ENCODE data around the gene MYO7B.

MYO7B gene

DNA sequence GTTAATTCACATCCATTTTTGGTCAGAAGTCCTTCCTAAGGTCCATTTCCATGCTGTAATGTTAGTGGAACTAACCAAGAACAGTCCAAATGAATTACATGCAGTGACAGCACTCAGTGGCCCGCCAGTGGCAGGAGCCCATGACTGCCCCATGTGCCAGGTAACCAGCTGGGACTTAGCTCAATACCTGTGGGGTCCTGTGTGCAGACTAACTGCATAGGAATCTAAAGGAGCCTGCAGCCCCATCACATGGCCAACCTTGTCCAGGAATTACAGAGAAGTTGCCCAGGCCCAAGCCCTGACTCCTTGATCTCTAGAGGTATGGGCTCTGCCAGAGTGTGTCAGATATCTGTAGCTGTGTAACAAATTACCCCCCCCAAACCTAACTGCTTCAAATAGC, 75.1 kb downstream of the MYO7B start:
- DNase-seq = no peak

DNA sequence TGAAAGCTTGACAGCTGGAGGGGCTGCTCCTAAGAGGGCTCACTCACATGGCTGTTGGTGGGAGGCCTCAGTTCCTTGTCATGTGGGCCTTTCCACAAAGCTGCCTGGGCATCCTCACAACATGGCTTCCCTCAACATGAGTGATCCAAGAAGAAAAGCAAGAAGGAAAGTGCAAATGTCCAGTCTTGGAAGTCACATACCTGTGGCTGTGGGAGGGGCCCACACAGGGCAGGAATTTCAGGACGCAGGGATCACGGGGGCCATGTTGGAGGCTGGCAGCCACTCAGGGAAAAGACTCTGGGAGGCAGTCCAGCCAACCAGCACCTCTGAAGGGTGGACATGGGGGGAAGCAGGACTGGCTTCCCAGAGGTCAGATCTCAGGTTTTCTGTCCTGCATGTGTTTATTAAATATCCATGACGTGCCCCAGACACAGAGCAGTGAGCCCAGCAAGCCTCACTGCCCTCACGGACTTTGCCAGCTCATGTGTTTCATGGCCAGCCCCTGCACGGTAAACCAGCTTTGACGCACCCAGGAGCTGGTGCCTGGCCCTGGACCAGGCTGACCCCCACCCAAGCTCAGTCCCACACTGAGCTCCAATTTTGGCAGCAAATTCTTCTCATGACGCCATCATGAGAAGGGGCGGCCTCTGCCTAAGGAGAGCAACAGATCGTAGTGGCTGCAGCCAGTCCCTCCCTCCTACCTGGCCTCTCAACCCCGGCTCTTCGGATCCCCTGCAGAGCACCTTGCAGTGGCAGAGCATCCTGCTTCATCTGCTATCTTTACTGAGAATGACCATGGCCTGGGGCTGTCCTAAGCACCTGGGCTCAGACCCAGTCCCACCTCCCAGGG, 75.8 kb downstream of the MYO7B start:
- no peak for DNase-seq

DNA sequence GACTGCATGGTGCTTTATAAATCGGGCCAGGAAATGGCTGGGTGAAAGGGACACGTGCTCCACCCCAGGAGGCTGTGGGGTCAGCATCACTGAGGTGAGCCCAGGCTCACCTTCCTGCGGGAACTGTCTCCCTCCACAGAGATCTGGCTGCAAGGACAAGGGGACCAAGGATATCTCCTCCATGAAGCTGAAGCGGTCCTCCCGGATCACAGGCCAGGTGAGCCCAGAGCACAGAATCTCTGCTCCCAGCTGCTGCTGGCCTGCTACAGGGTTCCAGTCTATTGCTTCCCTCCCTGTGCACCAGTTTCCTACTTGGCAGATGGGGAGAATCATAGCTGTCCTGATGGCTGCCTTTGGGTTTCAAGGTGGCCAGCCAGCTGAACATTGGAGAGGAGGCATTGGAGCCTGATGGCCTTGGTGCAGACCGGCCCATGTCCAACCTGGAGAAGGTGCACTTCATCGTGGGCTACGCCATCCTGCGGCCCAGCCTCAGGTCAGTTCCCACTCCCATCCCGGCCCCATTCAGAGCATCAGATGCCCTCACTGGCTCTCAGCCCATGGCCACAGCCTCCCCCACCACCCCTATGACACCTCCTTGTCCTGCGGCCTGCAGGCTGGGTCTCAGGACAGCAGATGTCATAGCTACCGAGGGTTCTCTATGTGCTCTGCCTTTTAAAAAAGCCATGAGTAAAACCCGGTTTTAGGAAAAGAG, 76.8 kb downstream of the MYO7B start:
- DNase-seq = no peak

DNA sequence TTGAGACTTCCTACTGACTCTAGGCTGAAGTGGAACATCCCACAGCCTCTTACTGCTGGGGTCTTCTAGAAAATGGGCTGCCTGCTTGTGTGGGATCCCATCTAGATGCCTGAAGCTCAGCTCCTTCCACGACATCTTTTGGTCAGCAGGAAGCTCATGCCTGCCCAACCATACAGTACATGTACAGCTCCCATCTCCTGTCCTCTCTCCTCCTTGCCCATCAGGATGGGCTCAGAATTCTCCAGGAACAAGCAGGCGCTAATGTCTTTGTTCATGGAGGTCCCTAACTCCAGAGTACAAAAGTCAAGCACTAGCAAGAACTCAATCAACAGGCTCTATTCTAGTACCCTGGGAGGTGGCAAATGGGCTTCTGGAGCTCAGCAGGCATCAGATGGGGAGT, 78.8 kb downstream of the MYO7B start:
- DNase-seq = no peak

DNA sequence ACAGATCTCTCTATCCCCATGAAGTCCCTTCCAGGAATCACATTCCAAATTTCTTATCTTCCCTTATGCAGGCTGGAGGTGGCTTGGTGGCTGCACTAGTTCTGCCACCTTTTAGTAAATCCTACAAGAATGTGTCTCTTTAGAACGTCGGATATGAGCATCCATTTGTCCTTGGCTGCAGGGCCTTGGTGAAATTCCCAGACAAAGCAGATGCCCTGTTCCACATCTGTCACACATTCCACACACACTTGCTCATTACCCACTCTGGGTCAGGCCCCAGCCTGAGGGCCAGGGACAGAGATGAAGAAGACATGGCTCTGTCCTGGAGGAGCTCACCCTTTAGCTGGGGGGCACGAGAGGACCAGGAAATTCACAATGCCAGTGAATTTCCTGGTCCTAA, 79.2 kb downstream of the MYO7B start:
- peak; percentile 34 for DNase-seq

DNA sequence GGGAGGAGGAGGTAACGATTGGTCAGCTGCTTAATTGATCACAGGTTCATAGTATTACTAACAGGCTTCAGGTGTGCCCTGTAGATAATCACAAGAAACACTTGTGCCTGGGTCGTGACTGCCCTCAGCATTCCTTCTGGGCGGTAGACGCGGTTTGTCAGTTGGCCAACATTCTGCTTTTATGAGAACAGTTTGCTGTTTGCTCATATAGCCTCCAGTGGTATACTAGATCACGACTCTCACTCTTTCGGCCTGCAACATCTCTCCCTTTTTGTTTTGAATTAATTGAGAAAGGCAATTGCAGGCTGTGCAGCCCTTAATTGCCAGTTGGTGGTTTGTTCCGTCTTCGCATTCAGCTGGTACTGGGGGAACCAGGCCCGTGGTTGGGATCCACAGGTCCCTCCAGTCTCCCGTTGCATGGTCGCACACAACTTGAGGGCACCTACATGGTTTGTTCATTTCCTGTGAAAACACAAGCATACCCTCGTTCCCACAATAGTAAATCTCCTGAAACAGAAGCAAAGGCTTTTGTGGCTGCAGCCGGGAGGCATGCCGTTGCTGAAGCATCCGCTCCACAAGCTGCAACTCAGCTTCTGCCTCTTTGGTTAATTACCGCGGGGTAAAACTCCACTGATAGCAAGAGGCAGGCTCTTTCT, 80.2 kb downstream of the MYO7B start:
- peak; percentile 27 for DNase-seq

DNA sequence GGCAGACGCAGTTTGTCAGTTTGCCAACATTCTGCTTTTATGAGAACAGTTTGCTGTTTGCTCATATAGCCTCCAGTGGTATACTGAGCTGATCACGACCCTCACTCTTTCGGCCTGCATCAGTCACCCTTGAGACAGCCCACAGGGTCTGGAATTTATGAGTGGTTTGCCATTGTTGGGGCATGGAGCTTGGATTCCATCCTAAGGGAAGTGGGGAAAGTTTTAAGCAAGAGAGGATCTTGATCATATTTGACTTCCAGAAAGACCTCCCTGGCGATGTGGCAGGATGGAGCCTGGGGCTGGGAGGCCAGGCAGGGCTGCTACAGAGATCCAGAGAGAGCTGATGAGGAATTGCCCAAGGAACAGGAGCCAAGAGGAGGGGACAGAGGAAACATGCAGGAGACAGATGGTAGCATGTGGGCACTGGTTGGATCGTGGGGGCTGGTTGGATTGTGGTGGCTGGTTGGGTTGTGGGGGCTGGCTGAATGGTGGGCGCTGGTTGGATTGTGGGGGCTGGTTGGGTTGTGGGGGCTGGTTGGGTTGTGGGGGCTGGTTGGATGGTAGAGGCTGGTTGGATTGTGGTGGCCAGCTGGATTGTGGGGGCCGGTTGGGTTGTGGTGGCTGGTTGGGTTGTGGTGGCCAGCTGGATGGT, 83.2 kb downstream of the MYO7B start:
- DNase-seq = no peak

DNA sequence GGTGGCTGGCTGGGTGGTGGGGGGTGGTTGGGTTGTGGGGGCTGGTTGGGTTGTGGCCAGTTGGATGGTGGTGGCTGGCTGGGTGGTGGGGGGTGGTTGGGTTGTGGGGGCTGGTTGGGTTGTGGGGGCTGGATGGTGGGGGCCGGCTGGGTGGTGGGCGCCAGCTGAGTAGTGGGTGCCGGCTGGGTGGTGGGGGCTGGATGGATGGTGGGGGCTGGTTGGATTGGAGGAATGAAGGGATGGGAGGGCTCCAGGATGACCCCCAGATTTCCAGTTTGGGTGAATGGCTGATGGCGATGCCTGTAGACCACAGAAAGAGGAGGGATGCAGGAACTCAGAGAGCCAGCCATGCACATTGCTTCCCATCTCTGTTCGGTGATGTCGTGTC, 83.7 kb downstream of the MYO7B start:
- no peak for DNase-seq

DNA sequence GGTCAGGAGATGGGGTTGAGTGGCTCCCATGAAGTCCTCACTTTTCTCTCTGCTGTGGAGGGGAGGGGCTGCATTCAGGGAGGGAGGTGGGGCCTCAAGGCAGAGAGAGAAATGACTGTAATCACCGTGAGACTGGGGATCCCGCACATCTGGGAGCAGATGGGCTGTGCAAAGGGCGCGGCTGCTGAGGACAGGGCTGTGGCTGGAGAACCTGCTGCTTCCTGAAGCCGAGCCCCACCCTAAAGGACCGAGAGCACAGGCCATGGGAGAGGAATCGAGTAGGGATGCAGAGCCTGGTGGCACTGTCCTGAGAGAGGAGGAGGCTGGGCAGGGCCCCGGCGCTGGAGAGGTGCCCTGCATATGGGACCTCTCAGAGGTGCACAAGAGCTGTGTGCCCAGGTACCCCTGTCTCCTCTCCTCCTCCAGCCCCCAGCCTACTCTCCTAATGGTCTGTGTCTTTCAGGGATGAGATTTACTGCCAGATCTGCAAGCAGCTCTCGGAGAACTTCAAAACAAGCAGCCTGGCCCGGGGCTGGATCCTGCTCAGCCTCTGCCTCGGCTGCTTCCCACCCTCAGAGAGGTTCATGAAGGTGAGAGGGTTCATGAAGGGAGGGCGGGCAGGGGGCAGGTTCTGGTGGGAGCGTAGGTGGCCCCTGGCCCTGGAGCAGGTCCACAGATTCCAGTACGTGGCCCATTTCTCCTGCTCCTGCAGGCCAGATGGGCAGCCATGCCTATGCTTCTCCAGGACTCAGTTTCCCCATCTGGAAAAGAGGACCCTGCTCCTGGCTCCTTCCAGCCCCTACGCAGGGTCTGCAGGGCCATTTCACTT, 84.6 kb downstream of the MYO7B start:
- DNase-seq = no peak

DNA sequence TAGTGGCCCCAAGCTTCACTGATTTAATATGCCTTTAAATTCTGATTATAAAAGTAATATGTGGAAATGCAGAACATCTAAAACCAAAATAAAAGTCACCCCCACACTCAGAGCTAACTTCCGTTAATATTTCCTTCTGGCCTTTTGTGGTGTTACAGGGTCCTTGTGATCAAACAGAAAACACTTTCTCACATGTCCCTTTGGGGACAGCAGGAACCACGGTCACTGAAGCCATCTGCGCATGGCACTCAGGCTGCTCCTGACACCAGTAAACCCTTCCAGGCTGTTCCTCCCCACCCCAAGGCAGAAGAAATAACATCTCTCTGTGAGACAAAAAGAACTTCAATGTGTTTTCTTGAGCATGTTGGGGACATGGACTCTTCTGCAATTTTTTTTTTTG, 85.4 kb downstream of the MYO7B start:
- no peak for DNase-seq

DNA sequence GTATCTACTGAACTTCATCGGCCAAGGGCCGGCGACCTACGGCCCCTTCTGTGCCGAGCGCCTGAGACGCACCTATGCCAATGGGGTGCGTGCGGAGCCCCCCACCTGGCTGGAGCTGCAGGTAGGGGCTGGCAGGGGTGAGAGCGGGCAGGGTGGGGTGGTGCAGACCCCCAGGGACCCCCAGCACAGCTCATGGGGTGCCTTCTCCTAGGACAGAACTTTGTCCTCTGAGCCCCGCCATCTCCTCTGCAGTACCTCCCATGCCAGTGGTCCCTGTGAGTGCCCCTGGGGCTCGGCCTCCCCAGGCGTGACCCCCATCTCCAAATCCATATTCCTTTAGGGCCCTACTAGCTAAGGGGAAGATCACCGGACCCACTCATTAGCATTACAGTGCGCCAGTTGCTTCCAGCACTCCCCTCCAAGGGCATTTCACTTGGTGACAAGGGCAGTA, 86.5 kb downstream of the MYO7B start:
- no peak for DNase-seq

DNA sequence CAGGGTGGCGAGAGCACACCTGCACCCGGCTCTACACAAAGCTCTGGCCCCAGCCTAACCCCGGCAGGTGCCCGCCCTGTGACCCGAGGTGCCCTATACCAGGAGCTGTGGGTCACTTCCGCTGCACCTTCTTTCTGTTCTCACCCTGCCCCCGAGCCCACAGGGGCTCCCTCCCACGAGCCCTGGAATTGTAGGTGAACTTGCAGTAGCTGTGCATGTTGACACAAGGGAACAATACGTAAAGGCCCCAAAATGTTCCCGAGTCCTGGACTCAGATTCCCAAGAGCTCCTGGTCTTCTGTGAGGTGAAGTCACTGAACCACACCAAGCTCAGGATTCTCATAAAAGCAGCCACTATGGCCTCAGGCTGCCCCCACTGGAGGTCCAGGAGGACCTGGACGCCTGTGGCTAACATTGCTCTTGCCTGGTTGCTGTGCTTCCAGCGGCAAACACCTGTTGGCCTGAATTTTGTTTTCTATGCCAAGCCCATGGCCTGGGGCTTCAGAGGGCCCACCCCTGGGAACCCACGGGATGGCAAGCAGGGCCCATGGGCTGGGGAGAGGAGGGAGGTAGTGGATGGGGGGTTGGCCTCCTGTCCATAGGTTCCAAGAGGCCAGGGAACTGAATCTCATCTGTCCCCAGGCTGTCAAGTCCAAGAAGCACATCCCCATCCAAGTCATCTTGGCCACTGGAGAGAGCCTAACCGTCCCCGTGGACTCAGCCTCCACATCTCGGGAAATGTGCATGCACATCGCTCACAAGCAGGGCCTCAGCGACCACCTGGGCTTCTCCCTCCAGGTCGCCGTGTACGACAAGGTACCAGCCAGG, 87.3 kb downstream of the MYO7B start:
- no peak for DNase-seq

DNA sequence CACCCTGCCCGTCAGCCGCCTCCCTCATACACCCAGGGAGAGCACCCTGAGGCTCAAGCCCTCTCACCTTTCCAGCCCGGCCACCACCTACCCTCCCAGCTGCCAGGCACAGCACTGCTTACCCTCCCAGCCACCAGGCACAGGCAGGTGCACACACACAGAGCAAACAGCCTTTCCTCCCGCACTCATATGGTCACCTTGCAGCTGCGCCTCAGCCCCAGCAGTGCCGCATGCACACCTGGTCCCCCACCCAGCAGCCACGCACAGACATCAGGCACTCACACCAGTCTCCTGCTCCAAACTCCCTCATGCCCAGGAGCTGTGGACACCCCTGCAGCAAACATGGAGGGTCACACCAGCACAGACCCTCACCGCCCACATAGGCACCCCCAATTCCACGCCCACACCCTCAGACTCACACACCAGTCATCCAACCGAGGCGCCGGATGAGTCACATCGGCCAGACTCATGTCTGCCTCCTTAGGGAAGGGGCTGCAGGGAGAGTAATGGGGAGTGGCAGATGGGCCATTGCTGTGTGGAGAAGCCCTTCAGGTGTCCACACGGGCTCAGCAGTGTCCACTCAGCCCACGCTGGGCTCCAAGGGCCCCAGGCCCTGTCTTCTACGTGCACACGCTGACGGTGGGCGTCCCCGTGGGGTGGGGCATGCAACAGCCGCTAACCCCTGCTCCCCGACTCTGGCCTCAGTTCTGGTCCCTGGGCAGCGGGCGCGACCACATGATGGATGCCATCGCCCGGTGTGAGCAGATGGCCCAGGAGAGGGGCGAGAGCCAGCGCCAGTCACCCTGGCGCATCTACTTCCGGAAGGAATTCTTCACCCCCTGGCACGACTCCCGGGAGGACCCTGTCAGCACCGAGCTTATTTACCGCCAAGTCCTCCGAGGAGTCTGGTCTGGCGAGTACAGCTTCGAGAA, 88.2 kb downstream of the MYO7B start:
- peak; percentile 63 for DNase-seq

DNA sequence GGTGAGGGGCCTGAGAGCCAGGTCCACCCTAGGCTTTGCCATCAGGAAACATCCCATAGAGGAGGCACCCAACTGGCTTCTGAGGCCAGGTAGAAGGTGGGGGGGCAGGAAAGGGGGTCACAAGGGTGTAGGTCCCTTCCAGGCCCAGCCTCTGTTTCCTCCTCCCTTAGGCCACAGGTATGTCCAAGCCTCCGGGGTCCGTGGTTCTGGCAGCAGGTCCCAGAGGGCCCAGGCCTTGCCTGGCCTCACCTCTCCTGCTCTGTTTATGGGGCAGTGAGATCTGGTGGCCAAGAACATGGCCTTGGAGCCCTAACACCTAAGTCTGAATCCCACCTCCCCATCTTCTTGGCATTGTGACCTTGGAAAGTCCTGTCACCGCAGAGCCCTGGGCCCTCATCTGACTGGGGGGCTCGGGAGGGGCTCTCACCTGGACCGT, 88.9 kb downstream of the MYO7B start:
- DNase-seq = no peak

DNA sequence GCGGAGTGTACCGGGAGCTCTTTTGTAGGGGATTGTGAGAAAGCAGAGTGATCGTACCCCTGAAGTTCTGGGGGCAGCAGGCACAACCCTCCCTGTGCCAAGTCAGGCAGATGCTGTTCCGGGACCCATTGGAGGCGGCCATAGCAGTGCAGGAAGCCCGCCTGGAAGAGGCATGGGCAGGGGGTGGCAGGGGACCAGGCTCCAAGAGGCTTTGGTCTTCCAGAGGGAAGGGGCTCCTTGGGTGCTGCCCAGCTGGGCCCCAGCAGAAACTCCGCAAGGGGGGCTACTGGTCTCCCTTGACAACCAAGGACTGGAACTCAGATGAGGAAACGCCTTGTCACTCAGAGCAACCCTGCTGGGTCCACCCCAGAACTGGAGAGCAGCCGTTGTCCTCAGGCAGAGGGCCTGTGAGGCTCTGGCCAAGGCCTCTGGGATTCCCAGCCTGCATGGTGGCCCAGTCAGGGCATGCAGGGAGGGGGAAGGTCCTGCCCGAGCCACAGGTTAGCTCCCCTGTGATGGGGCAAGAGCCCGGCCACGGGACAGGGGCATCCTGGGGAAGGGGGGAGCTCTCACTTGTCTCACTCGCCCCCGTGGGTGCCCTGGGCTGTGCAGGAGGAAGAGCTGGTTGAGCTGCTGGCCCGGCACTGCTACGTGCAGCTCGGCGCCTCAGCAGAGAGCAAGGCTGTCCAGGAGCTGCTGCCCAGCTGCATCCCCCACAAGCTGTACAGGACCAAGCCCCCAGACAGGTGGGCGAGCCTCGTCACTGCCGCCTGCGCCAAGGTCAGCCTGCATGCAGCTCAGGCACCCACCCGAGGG, 89.5 kb downstream of the MYO7B start:
- DNase-seq = no peak

DNA sequence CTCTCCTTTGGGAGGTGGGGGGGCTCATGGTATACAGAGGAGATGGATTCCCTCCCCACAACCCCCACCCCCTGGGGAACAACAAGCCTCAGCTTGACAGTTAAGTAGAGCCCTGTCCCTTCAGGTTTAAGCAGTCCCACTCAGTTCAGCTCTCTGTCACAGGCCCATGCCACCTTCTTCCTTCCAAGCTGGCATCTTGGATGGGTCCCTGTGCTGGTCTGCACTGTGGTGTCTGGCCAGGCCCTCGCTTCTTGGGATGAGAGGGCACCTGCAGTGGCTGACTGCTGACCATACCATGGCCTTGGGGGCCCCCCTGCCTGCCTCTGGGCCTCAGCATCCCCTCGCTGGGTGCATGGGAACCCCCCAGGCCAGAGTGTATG, 90.1 kb downstream of the MYO7B start:
- DNase-seq = no peak

DNA sequence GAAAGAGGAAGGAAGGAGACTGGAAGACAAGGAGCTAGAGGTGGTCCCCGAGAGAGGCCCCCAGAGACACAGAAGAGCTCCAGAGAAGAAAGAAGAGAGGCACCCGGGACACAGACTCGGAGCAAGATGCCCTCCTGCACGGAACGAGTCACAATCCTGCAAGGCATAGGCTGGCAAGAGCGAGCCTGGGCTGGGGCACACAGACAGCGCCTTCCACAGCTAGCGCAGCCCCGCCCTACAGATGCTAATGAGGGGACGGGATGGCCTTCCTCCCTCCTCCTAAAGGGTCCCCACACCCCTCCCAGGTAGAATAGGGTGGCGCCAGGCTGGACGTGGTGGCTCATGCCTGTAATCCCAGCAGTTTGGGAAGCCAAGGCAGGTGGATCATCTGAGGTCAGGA, 90.7 kb downstream of the MYO7B start:
- no peak for DNase-seq

DNA sequence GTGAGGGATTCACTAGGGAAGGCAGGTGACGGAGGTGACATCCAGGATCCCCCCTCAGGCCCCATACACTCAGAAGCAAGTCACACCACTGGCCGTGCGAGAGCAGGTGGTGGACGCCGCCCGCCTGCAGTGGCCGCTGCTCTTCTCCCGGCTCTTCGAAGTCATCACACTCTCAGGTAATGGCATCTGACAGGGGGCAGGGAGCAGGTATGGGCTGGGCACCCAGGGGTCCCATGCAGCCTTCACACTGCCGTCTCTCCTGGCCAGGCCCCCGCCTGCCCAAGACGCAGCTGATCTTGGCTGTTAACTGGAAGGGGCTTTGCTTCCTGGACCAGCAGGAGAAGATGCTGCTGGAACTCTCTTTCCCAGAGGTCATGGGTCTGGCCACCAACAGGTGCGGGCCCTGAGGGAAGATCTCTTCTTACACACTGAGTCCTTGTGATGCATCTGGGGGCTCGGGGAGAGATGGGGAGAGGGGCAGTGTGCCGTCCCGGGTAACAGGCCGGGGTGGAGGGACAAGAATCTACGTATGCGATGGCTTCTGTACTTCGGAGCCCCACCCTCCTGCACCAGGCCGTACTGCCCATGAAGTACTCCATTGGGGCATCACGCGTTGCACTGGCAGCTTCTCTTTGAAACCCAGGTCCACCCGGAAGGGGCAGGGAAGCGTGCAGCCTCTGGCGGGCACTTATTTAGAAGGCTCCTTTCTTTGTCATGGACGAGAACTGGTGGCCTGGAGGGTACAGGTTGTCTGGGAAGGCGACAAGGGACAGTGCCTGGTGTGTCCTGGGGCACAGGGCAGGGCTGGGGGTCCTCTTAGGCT, 91.6 kb downstream of the MYO7B start:
- no peak for DNase-seq
